GM12892 (cell line): ENCODE data around the gene PAH.

Experiments used
- POLR2A ChIP-seq: IDR thresholded peaks from 2 replicates; pipeline ENCODE4 v1.6.1; 2011; ENCODE audit warnings: low read depth, low read length, control low read depth
- POLR2AphosphoS5 ChIP-seq: IDR thresholded peaks from 2 replicates; pipeline ENCODE4 v1.6.1; 2011; ENCODE audit warnings: low read depth, low read length, control low read depth
- TAF1 ChIP-seq: IDR thresholded peaks from 2 replicates; pipeline ENCODE4 v1.6.1; 2011; ENCODE audit warnings: low read depth, mild to moderate bottlenecking, control low read depth, low read length, borderline replicate concordance

DNA sequence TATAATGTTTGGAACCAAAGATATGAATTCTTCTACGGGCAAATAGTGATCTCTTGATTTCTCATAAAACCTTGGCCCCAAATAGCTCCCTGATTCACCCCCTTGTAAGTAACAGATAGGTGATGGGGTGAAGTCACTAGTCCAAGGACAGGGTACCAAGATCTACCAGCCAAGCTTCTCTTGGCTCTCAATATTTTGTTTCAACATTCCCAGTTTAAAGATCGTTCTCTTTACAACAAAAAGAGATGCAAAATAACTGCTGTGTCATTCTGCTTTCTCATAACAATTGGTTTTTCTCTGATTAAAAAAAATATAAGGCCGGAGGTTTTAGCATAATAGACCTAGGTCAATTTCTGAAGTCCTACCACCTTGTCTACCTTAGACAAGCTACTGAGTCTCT lies 11.8 kb downstream of the PAH start:
- TF ChIP-seq TAF1 (no peak), POLR2A (no peak), POLR2AphosphoS5 (no peak)
